ENCODE measurements around the gene FFAR4. TPM values are rescaled to one million over a fixed set of nuclear protein-coding genes. Genes with fewer than 3 reads are reported as not detected.

FFAR4 gene
- total RNA-seq, 2 donors from 2014 or later, result 44.2 to 48.2 TPM

GRCh38 chr10:93573051-93573909, 6.8 kb downstream of the FFAR4 start:
- intact Hi-C loops (cut with DNase I), result no loop called here
- Histone ChIP-seq H3K27ac (peak overlapping the region; percentile 43), H3K4me3 (no peak overlapping the region), H3K4me1 (peaks cover 10% of the 10 kb centered on the region), H3K27me3 (no peaks in the 10 kb centered on the region), H3K9ac (ENCODE audit: low read depth in 2 of 2, low read length in 2 of 2) (no peak overlapping the region), H3K36me3 (no peaks in the 10 kb centered on the region), H3K9me3 (no peaks in the 10 kb centered on the region)
- TF ChIP-seq CTCF (IDR thresholded peaks at IDR 0.05), result no peak
- no peak for DNase-seq

GRCh38 chr10:93573924-93574323, 7.5 kb downstream of the FFAR4 start:
- Histone ChIP-seq H3K27me3 (no peaks in the 10 kb centered on the region), H3K27ac (peak overlapping the region; percentile 43), H3K9me3 (no peaks in the 10 kb centered on the region), H3K36me3 (no peaks in the 10 kb centered on the region), H3K4me3 (no peak overlapping the region), H3K9ac (ENCODE audit: low read depth in 2 of 2, low read length in 2 of 2) (no peak overlapping the region), H3K4me1 (peaks cover 10% of the 10 kb centered on the region)
- intact Hi-C loops (cut with DNase I), result no loop called here
- TF ChIP-seq CTCF (IDR thresholded peaks at IDR 0.05), result no peak
- no peak for DNase-seq

GRCh38 chr10:93576888-93577287, 10.4 kb downstream of the FFAR4 start:
- H3K9me3 ChIP-seq, result no peaks in the 10 kb centered on the region
- H3K27ac ChIP-seq, result peak overlapping the region; percentile 77
- peak overlapping the region in 1 of 2 donors; percentile 23 for H3K9ac ChIP-seq (ENCODE audit: low read depth in 2 of 2, low read length in 2 of 2)
- no peak for TF ChIP-seq CTCF (IDR thresholded peaks at IDR 0.05)
- peaks cover 10% of the 10 kb centered on the region for H3K4me1 ChIP-seq
- H3K4me3 ChIP-seq, result no peak overlapping the region
- no peaks in the 10 kb centered on the region for H3K27me3 ChIP-seq
- no peaks in the 10 kb centered on the region for H3K36me3 ChIP-seq
- intact Hi-C loops (cut with DNase I), result no loop called here
- peak; percentile 79 for DNase-seq

GRCh38 chr10:93577565-93577964, 11.1 kb downstream of the FFAR4 start:
- DNase-seq, result no peak
- intact Hi-C loops (cut with DNase I), result no loop called here
- peaks cover 10% of the 10 kb centered on the region for H3K4me1 ChIP-seq
- no peak overlapping the region for H3K4me3 ChIP-seq
- H3K36me3 ChIP-seq, result no peaks in the 10 kb centered on the region
- H3K27ac ChIP-seq, result peak overlapping the region; percentile 77
- no peaks in the 10 kb centered on the region for H3K27me3 ChIP-seq
- TF ChIP-seq CTCF (IDR thresholded peaks at IDR 0.05), result no peak
- peak overlapping the region in 1 of 2 donors; percentile 23 for H3K9ac ChIP-seq (ENCODE audit: low read depth in 2 of 2, low read length in 2 of 2)
- no peaks in the 10 kb centered on the region for H3K9me3 ChIP-seq

GRCh38 chr10:93579089-93579488, 12.6 kb downstream of the FFAR4 start:
- Histone ChIP-seq H3K36me3 (no peaks in the 10 kb centered on the region), H3K27ac (no peak overlapping the region), H3K27me3 (no peaks in the 10 kb centered on the region), H3K9me3 (no peaks in the 10 kb centered on the region), H3K9ac (ENCODE audit: low read depth in 2 of 2, low read length in 2 of 2) (no peak overlapping the region), H3K4me3 (no peak overlapping the region), H3K4me1 (peaks cover under 1% of the 10 kb centered on the region)
- TF ChIP-seq CTCF (IDR thresholded peaks at IDR 0.05), result no peak
- DNase-seq, result peak; percentile 52
- intact Hi-C loops (cut with DNase I), result no loop called here

Measured in colonic mucosa (tissue), 4 donors.